ENCODE results near the gene RNASE8. TPM values are rescaled to one million over a fixed set of nuclear protein-coding genes. Genes with fewer than 3 reads are reported as not detected.
A peak's percentile ranks its signal among the peaks of the same experiment; 100 is the strongest.

Gene RNASE8
- total and polyA plus RNA-seq, 2 of the 4 experiments (the other 2 are of a cell fraction): not detected

DNA sequence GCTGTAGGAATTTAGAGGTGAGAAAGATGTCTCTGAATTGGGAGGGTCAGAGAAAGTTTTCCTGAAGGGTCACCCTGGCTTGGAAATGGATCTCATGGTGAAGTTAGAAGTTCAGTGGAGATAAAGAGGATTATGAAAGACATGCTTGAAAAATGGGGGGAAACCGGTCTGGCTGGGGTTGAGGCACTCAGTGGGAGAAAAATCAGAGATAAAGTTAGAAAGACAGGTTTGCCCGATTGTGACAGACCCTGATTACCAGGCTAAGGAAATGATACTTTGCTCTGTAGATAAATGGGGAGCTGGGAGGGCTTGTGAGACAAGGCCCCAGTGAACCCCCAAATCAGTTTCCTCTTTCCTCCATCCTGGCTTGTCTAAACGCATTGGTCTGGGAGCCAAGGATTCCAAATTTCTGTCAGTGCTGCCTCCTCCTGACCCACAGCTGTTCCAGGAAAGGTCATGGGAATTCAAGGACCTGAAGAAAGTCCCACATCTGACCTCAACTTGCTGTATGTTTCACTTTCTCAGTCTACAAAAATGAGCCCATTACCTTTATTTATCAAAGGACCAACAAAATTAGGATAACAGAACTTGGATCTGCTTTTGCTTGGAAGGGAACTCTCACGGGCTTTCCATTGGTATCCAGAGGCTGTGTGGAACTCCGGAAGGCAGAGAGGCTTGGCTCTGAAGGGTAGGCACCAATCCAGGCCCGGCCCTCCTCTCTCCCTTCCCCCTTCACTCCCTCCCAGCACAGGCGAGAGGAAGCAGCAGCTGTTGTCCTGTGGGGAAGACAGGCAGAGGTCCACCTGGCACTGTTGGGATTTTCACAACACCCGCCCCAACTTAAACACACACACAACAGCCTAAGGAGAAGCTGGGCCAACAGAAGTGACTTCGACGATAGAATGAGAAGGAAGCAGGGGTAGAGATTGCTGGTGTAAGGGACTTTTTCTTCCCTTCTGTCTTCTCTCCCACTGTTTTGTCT is 18.9 kb upstream of the RNASE8 start:
- intact Hi-C loops (cut with micrococcal nuclease): no loop called here

More for the DNA sequence above, 18.9 kb upstream of the RNASE8 start:
- H3K27me3 ChIP-seq (ENCODE audit: control insufficient read depth, insufficient read depth, low read length): peaks cover 38% of the 10 kb centered on the region
- no peak overlapping the region for H3K27ac ChIP-seq (ENCODE audit: insufficient read depth, low read length)
- no peak overlapping the region for H3K9ac ChIP-seq (ENCODE audit: low read depth, low read length)
- H2AFZ ChIP-seq (replicated peaks; ENCODE audit: low read length, poor library complexity): peak overlapping the region; percentile 83
- H3K18ac ChIP-seq (ENCODE audit: low read depth, low read length): no peak overlapping the region
- H3K4me2 ChIP-seq (ENCODE audit: low read depth, low read length): peak overlapping the region; percentile 33; the same call in 1 of the 2 replicates
- H3K14ac ChIP-seq (replicated peaks; ENCODE audit: low read depth, low read length): peak overlapping the region; percentile 1; the same call in 1 of the 2 replicates
- ChIA-PET POLR2A (ENCODE audit: unreplicated experiment) (no interaction called here), CTCF (interaction anchor here (1.3 to 3.7 kb wide), 4 partner anchors 24 to 347 kb away, joined by 4 to 37 read pairs (median 6); no protein-coding TSS in a partner anchor)
- H4K5ac ChIP-seq (ENCODE audit: low read depth, low read length): no peak overlapping the region; the same call in 1 of the 2 replicates
- H3K23ac ChIP-seq (ENCODE audit: low read depth, low read length): no peak overlapping the region; the same call in 1 of the 2 replicates
- H2BK120ac ChIP-seq (ENCODE audit: low read depth, low read length): no peak overlapping the region
- 0% methylated on average over 1 of the region's 10 CpGs; no CpG with 5 or more reads in 1 of the 2 experiments for WGBS, 2 experiments (ENCODE audit: extremely low coverage in 2 of 2, insufficient read length in 1 of 2)
- DNase-seq (peak; percentile 43), ATAC-seq (ENCODE audit: low read depth) (peak; percentile 84)
- H3K4ac ChIP-seq (ENCODE audit: low read depth, low read length): no peak overlapping the region
- no peaks in the 10 kb centered on the region for H3K36me3 ChIP-seq (ENCODE audit: control insufficient read depth, insufficient read depth, low read length)
- H3K9me3 ChIP-seq (ENCODE audit: control insufficient read depth, insufficient read depth, low read length): no peaks in the 10 kb centered on the region
- H2BK15ac ChIP-seq (ENCODE audit: low read depth, low read length): no peak overlapping the region
- TF ChIP-seq SMC3 (IDR thresholded peaks at IDR 0.05; ENCODE audit: low read depth, low read length): no peak
- TF ChIP-seq FOS (IDR thresholded peaks at IDR 0.05; ENCODE audit: low read depth, low read length): no peak
- TF ChIP-seq RAD21 (IDR thresholded peaks at IDR 0.05; ENCODE audit: low read length): no peak
- no peak for TF ChIP-seq CHD1 (IDR thresholded peaks at IDR 0.05; ENCODE audit: low read depth, low read length)
- TF ChIP-seq MXI1 (IDR thresholded peaks at IDR 0.05; ENCODE audit: borderline replicate concordance, low read depth, low read length): no peak
- TF ChIP-seq MAFK (IDR thresholded peaks at IDR 0.05; ENCODE audit: low read depth, low read length): no peak
- peak; percentile 17; the same call in 1 of the 2 replicates for TF ChIP-seq MAZ (IDR thresholded peaks at IDR 0.05; ENCODE audit: borderline replicate concordance, low read depth, low read length)
- no TSS peak for BruUV-seq (replicated peaks)
- no peak overlapping the region for H3K4me3 ChIP-seq (ENCODE audit: insufficient read depth, low read depth, low read length)
- no peaks in the 10 kb centered on the region for H3K79me1 ChIP-seq (ENCODE audit: low read depth in 1 of 2, low read length in 2 of 2)
- in situ Hi-C loops (cut with MboI; ENCODE audit: low sequenced_read_pairs) (no loop called here), dilution Hi-C loops (cut with HindIII; ENCODE audit: low sequenced_read_pairs, unreplicated experiment) (no loop called here)
- H3K4me1 ChIP-seq (ENCODE audit: control insufficient read depth, insufficient read depth, low read length): peaks cover 2% of the 10 kb centered on the region; the same call in 1 of the 2 replicates
- H2BK5ac ChIP-seq (ENCODE audit: low read depth, low read length, poor library complexity, severe bottlenecking): no peak overlapping the region
- peak overlapping the region; percentile 31 for H2AK9ac ChIP-seq (replicated peaks; ENCODE audit: low read depth, low read length, poor library complexity)
- no peak overlapping the region for H4K8ac ChIP-seq (ENCODE audit: low read depth in 2 of 2, low read length in 2 of 2)
- no peak overlapping the region for H4K91ac ChIP-seq (ENCODE audit: insufficient read depth, low read depth, low read length)
- no peaks in the 10 kb centered on the region for H4K20me1 ChIP-seq (ENCODE audit: insufficient read depth, low read length)
- H2AK5ac ChIP-seq (ENCODE audit: low read depth, low read length): no peak overlapping the region
- H3K56ac ChIP-seq (ENCODE audit: extremely low read depth, insufficient read depth, low read length): no peak overlapping the region
- no peak overlapping the region for H2BK20ac ChIP-seq (ENCODE audit: low read depth, low read length)
- H3K9me1 ChIP-seq (ENCODE audit: insufficient read depth, low read length): no peaks in the 10 kb centered on the region
